Stomach (tissue), 9 donors: Measurements from ENCODE around the gene IFT25. TPM values are rescaled to one million over a fixed set of nuclear protein-coding genes. Genes with fewer than 3 reads are reported as not detected.

ENCODE experiments used
- DNase-seq, 2 donors: peaks; one replicate each; pipeline versions ENCODE4 v3.0.0 to v3.0.0-alpha.2; 2013 to 2019
- H3K27ac ChIP-seq, 5 donors: fragments of 200-600 bp in 4 of 5; sonication (generic) in 4 of 5; one replicate each; pipeline ENCODE4 v1.5.1; 2013 to 2019; ENCODE audit warnings: mild to moderate bottlenecking in 1 of 5, moderate library complexity in 1 of 5
- H3K27me3 ChIP-seq, 3 donors: fragments of 200-600 bp; sonication (generic); one replicate each; pipeline ENCODE4 v1.5.1; 2017 to 2019; ENCODE audit warnings: mixed run types in 1 of 3
- H3K36me3 ChIP-seq, 4 donors: fragments of 200-600 bp; sonication (generic); 1 replicate in 3 of 4; 2 replicates in 1 of 4; pipeline ENCODE4 v1.5.1; 2016 to 2019
- H3K4me1 ChIP-seq, 4 donors: fragments of 200-600 bp; sonication (generic); one replicate each; pipeline ENCODE4 v1.5.1; 2016 to 2019
- H3K4me3 ChIP-seq, 4 donors: fragments of 200-600 bp; sonication (generic) in 3 of 4; one replicate each; pipeline ENCODE4 v1.5.1; 2016 to 2019; ENCODE audit warnings: mild to moderate bottlenecking in 1 of 4
- H3K9me3 ChIP-seq, 4 donors: fragments of 200-600 bp; sonication (generic); one replicate each; pipeline ENCODE4 v1.5.1; 2016 to 2019
- EP300 ChIP-seq: sonication (generic); formaldehyde crosslinking; IDR thresholded peaks from one replicate; pipeline ENCODE4 v1.6.1; 2017; ENCODE audit warnings: antibody characterized with exemption
- POLR2A ChIP-seq, 4 donors: fragments of 450-650 bp; IDR thresholded peaks; one replicate each; pipeline ENCODE4 v1.6.1; 2016; ENCODE audit warnings: antibody characterized with exemption in 4 of 4, control low read depth in 2 of 4, mild to moderate bottlenecking in 1 of 4, moderate library complexity in 1 of 4
- POLR2AphosphoS5 ChIP-seq, 3 donors: sonication (generic); formaldehyde crosslinking; IDR thresholded peaks; one replicate each; pipeline ENCODE4 v1.6.1; 2016; ENCODE audit warnings: antibody characterized with exemption in 3 of 3
- WGBS, 5 donors: extraction: QIAGEN DNeasy Blood & Tissue Kit in 3 of 5; methylation state at CpG; one replicate each; pipeline versions ENCODE4 v1.1.5 to v1.1.7; 2013 to 2018; 5-methylcytosine and 5-hydroxymethylcytosine counted together
- intact Hi-C: fragments of 100-400 bp; cut with DNase I; formaldehyde crosslinking; loops from one replicate; pipeline ENCODE4 v1.15.1; 2023; ENCODE audit warnings: low total_unique reads
- polyA plus RNA-seq, 3 donors: library from polyadenylated mRNA; stranded (reverse); fragments of 200-250 nt; gene quantifications; one replicate each; pipeline ENCODE4 v1.2.3, GENCODE V29; 2013
- total RNA-seq, 5 donors: library from RNA; depleted of rRNA; stranded (reverse); fragments of >200 nt; gene quantifications; one replicate each; pipeline versions ENCODE4 v1.1.0 to v1.2.3, GENCODE V29; 2014 to 2016
- TF ChIP-seq, protein P1 (sequence below), 7 experiments: fragments of 450-650 bp in 4 of 7; fragments of 200-600 bp in 3 of 7; sonication (generic) in 3 of 7; IDR thresholded peaks; one replicate each; pipeline ENCODE4 v1.5.1; 2016 to 2019; ENCODE audit warnings: antibody characterized with exemption in 7 of 7, control low read depth in 2 of 7, mild to moderate bottlenecking in 1 of 7
- donor health status: healthy with polysubstance abuse.
- donor health status: Bipolar disorder and iron deficiency.
- donor health status: healthy.

IFT25 gene
- total and polyA plus RNA-seq, 8 donors: 5.8 to 71.2 (median 40.9) TPM

DNA sequence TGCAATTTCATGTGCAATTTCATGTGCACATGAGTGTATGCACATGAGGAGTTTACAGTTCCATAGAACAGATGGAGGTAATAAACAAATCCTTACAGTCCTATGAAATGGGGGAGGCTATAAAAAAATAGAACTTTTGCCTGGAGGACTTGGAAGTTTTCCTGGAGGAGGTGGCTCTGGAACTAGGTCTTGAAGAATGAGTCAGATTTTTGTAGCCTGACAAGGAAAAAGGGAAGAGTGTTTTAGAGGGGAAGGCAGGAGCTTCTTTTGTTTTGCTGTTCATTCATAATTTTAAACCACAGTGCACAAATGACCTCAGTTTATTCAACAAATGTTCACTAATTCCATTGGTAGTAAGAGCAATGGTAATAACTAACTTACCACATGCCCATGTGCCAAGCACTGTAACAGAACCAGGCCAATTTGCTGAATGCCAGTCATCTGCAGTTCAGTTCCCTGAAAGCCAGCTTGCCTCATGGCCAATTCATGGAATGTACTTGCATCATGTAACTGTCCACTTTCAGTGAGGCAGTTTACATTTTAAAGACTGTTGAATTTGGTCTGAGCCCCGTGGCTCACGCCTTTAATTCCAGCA is 48.8 kb downstream of the IFT25 start:
- DNase-seq: peak in 1 of 2 donors; percentile 31
- WGBS, 5 donors: 64 to 76% (median 72%) methylated on average over 2 of the region's 2 CpGs

DNA sequence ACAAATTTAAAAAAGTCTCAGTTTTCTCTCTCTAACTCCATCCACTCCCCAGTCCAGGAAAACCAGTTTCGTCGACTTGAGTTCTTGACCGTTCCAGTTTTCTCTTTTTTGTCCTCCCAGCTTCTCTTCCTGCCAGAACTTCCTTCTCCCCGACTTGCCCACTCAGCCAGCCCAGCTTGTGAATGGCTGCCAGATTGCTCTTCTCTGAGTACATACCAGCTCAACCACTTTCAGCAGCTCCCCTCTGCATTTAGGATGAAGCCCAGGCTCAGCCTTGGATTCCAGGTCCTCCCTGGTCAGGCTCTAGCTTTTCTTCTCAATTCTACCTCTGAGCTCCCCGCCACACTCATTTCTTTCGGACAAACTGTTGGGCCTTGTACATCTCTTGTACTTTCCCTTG is 50.1 kb downstream of the IFT25 start:
- no peaks in the 10 kb centered on the region for H3K36me3 ChIP-seq
- no peak for TF ChIP-seq EP300
- no peak for TF ChIP-seq POLR2A (IDR thresholded peaks at IDR 0.05)
- TF ChIP-seq POLR2AphosphoS5 (IDR thresholded peaks at IDR 0.05): no peak
- TF ChIP-seq, protein P1, sequence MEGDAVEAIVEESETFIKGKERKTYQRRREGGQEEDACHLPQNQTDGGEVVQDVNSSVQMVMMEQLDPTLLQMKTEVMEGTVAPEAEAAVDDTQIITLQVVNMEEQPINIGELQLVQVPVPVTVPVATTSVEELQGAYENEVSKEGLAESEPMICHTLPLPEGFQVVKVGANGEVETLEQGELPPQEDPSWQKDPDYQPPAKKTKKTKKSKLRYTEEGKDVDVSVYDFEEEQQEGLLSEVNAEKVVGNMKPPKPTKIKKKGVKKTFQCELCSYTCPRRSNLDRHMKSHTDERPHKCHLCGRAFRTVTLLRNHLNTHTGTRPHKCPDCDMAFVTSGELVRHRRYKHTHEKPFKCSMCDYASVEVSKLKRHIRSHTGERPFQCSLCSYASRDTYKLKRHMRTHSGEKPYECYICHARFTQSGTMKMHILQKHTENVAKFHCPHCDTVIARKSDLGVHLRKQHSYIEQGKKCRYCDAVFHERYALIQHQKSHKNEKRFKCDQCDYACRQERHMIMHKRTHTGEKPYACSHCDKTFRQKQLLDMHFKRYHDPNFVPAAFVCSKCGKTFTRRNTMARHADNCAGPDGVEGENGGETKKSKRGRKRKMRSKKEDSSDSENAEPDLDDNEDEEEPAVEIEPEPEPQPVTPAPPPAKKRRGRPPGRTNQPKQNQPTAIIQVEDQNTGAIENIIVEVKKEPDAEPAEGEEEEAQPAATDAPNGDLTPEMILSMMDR (IDR thresholded peaks at IDR 0.05): no peak
- no peaks in the 10 kb centered on the region for H3K9me3 ChIP-seq
- H3K27me3 ChIP-seq: no peaks in the 10 kb centered on the region
- H3K27ac ChIP-seq: no peak overlapping the region
- no peak overlapping the region for H3K4me3 ChIP-seq
- no peak for DNase-seq
- WGBS, 5 donors: 63 to 81% (median 74%) methylated on average over 6 of the region's 6 CpGs
- H3K4me1 ChIP-seq: peaks cover 11 to 53% (median 28%) of the 10 kb centered on the region in 4 donors
- intact Hi-C loops: no loop called here

More for the DNA sequence above, 48.8 kb downstream of the IFT25 start:
- H3K27ac ChIP-seq: peak overlapping the region in 4 of 5 donors; percentile 43 to 68 (median 56)
- H3K4me3 ChIP-seq: no peak overlapping the region
- intact Hi-C loops: no loop called here
- no peaks in the 10 kb centered on the region for H3K27me3 ChIP-seq
- TF ChIP-seq POLR2AphosphoS5 (IDR thresholded peaks at IDR 0.05): peak; percentile 15 to 88 (median 76)
- TF ChIP-seq EP300: no peak
- no peak for TF ChIP-seq POLR2A (IDR thresholded peaks at IDR 0.05)
- peaks cover 8 to 45% (median 27%) of the 10 kb centered on the region in 4 donors for H3K4me1 ChIP-seq
- H3K36me3 ChIP-seq: no peaks in the 10 kb centered on the region
- no peaks in the 10 kb centered on the region for H3K9me3 ChIP-seq

DNA sequence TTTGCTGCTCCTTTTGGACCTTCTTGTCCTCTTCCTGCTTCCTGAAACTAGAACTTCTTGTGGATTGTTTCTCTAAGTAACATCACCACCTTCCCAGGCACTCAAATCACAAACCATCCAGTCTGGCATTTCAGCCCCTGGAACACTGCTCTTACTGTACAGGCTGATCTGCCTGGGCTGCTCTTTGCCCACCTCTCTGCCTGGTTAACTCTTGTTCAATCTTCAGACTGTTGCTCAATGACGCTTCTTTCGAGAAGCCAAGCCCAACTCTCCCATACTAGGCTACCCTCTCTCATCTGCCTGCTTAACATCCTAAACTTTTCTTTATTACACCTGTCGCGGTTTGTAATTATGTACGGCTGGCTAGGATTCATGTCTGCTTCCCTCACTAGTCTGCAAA is 50.9 kb downstream of the IFT25 start:
- no peaks in the 10 kb centered on the region for H3K9me3 ChIP-seq
- no peaks in the 10 kb centered on the region for H3K36me3 ChIP-seq
- no peak for DNase-seq
- H3K27ac ChIP-seq: no peak overlapping the region
- TF ChIP-seq, protein P1 (IDR thresholded peaks at IDR 0.05): no peak
- 94 to 99% (median 94%) methylated on average over 5 of the region's 5 CpGs for WGBS, 5 donors
- no peaks in the 10 kb centered on the region for H3K27me3 ChIP-seq
- intact Hi-C loops: loop anchor here (5.0 kb wide), 1 partner anchor 53 kb away; the partner anchor contains the start of genes IFT25 and LRRC42
- H3K4me1 ChIP-seq: peaks cover 11 to 53% (median 28%) of the 10 kb centered on the region in 4 donors
- no peak overlapping the region for H3K4me3 ChIP-seq

DNA sequence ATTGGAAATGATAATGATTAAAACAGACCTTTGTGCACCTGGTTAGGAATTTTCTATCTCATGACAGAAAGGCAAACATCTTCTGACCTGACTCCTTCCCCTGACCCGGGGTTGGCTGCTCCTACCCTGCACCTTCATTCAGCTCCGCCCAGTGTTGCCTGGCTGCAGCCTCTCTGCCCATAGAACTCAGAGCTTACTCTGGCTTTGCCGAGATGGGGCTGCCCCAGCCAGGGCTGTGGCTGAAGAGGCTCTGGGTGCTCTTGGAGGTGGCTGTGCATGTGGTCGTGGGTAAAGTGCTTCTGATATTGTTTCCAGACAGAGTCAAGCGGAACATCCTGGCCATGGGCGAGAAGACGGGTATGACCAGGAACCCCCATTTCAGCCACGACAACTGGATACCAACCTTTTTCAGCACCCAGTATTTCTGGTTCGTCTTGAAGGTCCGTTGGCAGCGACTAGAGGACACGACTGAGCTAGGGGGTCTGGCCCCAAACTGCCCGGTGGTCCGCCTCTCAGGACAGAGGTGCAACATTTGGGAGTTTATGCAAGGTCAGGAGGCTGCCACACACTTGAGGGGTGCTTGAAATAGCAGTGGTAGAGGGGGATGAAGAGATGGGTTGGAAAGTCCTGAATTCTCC is 51.4 kb downstream of the IFT25 start, which contains the start of gene DIO1:
TSS of gene DIO1 (plus strand) at position 189 of the 638 bp plus-strand sequence. CDS start at position 213, 24 bp downstream.
- no peak for DNase-seq
- TF ChIP-seq POLR2A (IDR thresholded peaks at IDR 0.05): no peak
- TF ChIP-seq EP300: no peak
- TF ChIP-seq POLR2AphosphoS5 (IDR thresholded peaks at IDR 0.05): no peak
- TF ChIP-seq, protein P1 (IDR thresholded peaks at IDR 0.05): no peak
- intact Hi-C loops: loop anchor here (5.0 kb wide), 1 partner anchor 53 kb away; the partner anchor contains the start of genes IFT25 and LRRC42
- peaks cover 9 to 50% (median 24%) of the 10 kb centered on the region in 4 donors for H3K4me1 ChIP-seq
- H3K9me3 ChIP-seq: no peaks in the 10 kb centered on the region
- H3K4me3 ChIP-seq: no peak within 1 kb of the TSS
- whole genome bisulfite sequencing, 5 donors: 63 to 79% (median 69%) methylated on average over 14 of the region's 14 CpGs
- H3K27me3 ChIP-seq: no peaks in the 10 kb centered on the region
- H3K27ac ChIP-seq: peak within 1 kb of the TSS in 2 of 5 donors; percentile 24 to 29
- no peaks in the 10 kb centered on the region for H3K36me3 ChIP-seq
